Spinal cord (tissue), 10 donors: ENCODE data around the gene AOPEP. TPM values are rescaled to one million over a fixed set of nuclear protein-coding genes. Genes with fewer than 3 reads are reported as not detected.

ENCODE experiments used
- DNase-seq, 6 donors: peaks; one replicate each; pipeline versions ENCODE4 v3.0.0 to v3.0.0-alpha.2; 2013 to 2015; ENCODE audit warnings: low spot score in 6 of 6, low read depth in 4 of 6
- H3K27ac ChIP-seq: one replicate; pipeline ENCODE4 v1.5.1; 2013; ENCODE audit warnings: low read depth, low read length, control low read depth
- H3K27me3 ChIP-seq: one replicate; pipeline ENCODE4 v1.6.1; 2013; ENCODE audit warnings: low read length; ENCODE audit not compliant: control insufficient read depth, insufficient read depth
- H3K36me3 ChIP-seq: one replicate; pipeline ENCODE4 v1.6.1; 2013; ENCODE audit warnings: low read length; ENCODE audit not compliant: control insufficient read depth, insufficient read depth
- H3K4me1 ChIP-seq: one replicate; pipeline ENCODE4 v1.6.1; 2013; ENCODE audit warnings: low read length; ENCODE audit not compliant: control insufficient read depth, insufficient read depth
- H3K4me3 ChIP-seq: one replicate; pipeline ENCODE4 v1.5.1; 2013; ENCODE audit warnings: low read depth, low read length, control low read depth
- H3K9me3 ChIP-seq: one replicate; pipeline ENCODE4 v1.6.1; 2013; ENCODE audit warnings: low read length; ENCODE audit not compliant: control insufficient read depth, insufficient read depth
- WGBS: methylation state at CpG from one replicate; pipeline ENCODE4 v1.1.5; 2013; ENCODE audit warnings: missing lambda C conversion rate; ENCODE audit not compliant: insufficient coverage; 5-methylcytosine and 5-hydroxymethylcytosine counted together
- polyA plus RNA-seq, 2 donors: library from polyadenylated mRNA; unstranded; fragments of 120-200 nt; gene quantifications; one replicate each; pipeline ENCODE4 v1.2.1, GENCODE V29; 2013; ENCODE audit not compliant: insufficient read length in 2 of 2
- total RNA-seq, 2 donors: library from RNA; depleted of rRNA in 1 of 2; stranded (reverse); fragments of 120-200 nt in 1 of 2; fragments of >200 nt in 1 of 2; gene quantifications; one replicate each; pipeline versions ENCODE4 v1.2.3 to v1.2.4, GENCODE V29; 2013 to 2014
- donor health status: healthy.

Gene AOPEP
- total and polyA plus RNA-seq, 4 donors: 42.8 to 77.4 (median 56.3) TPM

DNA sequence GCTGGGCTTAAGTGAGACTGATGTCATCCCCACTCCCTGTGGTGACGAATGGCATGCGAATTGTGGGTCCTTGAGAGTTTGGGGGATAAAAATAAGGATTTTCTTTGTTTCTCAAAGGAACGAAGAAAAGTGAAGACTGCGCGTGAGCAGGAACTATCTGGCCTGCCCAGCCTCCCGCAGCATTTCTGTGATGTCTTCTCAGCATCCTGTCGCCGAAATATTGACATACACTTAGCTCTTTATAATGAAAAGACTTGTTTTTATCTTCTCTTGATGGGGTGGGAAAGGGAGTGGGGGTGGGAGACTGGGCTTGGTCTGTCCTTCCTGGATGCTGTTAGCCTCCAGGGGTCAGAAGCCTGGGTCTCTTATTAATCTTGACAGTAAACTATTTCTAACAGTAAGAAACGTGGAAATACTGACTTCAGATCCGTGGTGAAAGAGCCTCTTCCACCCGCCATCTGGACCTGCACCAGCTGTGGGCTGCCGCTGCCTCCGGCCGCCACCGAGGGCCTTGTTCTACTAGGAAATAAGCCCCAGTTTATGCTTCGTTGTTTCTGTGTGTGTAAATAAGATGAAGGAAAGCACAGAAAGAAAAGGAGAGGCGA, 351.4 kb downstream of the AOPEP start:
- H3K4me1 ChIP-seq: peaks cover 63% of the 10 kb centered on the region
- no peaks in the 10 kb centered on the region for H3K27me3 ChIP-seq
- H3K27ac ChIP-seq: peak overlapping the region; percentile 87
- H3K9me3 ChIP-seq: no peaks in the 10 kb centered on the region
- H3K4me3 ChIP-seq: no peak overlapping the region
- 68% methylated on average over 9 of the region's 17 CpGs for WGBS
- peaks cover 48% of the 10 kb centered on the region for H3K36me3 ChIP-seq
- no peak for DNase-seq

DNA sequence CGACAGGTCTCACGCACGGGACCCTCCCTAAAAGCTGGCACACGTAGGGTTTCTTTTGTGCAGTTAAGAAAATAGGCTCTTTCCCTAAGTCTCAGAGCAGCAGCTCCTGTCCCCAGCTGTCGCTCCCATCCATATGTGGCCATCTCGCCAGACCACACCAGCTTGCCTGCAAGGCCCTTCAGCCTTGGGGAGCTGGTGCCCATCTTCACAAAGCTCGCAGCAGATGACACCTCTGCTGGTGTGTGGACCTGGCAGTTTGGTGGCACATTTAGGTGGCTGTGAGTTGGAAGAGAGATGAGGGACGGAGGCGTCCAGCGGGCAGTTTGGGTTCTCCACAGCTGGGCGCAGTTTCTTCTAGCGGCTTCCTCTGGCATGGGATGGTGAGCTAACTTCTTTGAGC, 352.0 kb downstream of the AOPEP start:
- no peak for DNase-seq
- peak overlapping the region; percentile 87 for H3K27ac ChIP-seq
- 88% methylated on average over 8 of the region's 12 CpGs for WGBS
- H3K4me3 ChIP-seq: no peak overlapping the region
- no peaks in the 10 kb centered on the region for H3K27me3 ChIP-seq
- peaks cover 69% of the 10 kb centered on the region for H3K4me1 ChIP-seq
- H3K9me3 ChIP-seq: no peaks in the 10 kb centered on the region
- peaks cover 48% of the 10 kb centered on the region for H3K36me3 ChIP-seq

DNA sequence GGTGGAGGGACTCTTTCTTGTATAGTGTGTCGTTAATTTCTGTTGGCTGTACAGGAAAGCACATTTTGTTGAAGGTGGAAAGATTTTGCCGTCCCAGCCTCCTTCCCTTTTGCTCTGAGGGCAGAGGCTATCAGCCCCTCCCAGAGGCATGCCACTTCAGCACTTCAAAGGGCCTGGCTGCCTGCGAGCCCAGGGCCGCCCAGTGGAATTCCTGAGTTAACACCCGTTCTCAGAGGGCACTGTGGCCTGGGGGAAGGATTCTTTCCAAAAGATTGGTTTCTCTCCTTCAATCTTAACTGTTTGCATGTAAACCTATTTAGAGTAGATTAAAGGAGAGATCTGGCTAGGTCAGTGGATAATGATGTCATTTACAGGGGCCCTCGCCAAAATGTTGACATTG, 352.4 kb downstream of the AOPEP start:
- Histone ChIP-seq H3K36me3 (peaks cover 50% of the 10 kb centered on the region), H3K4me3 (no peak overlapping the region), H3K27ac (peak overlapping the region; percentile 87), H3K9me3 (no peaks in the 10 kb centered on the region), H3K27me3 (no peaks in the 10 kb centered on the region), H3K4me1 (peaks cover 70% of the 10 kb centered on the region)
- WGBS: 65% methylated on average over 2 of the region's 6 CpGs
- no peak for DNase-seq

DNA sequence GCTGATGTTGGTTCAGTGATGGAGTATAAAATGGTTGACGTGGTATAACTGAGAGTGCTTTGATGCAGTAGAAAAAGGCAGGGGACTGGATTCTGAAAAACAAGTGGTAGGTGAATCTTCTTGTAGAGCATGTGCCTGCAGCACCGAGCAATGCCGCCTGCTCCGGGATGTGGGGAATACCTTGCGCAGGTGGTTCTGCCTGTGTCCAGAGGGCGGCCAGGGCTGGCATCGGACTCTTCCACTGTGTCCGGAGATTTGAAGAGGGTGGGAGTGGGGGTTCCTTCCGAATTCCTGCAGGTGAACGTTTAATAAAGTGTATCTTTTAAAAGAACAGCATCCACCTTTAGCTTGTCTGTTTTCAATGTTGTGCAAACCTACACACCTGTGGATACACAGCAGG, 353.0 kb downstream of the AOPEP start:
- Histone ChIP-seq H3K9me3 (no peaks in the 10 kb centered on the region), H3K4me1 (peaks cover 71% of the 10 kb centered on the region), H3K27me3 (no peaks in the 10 kb centered on the region), H3K36me3 (peaks cover 53% of the 10 kb centered on the region), H3K4me3 (no peak overlapping the region), H3K27ac (peak overlapping the region; percentile 87)
- WGBS: 90% methylated on average over 6 of the region's 10 CpGs
- no peak for DNase-seq

DNA sequence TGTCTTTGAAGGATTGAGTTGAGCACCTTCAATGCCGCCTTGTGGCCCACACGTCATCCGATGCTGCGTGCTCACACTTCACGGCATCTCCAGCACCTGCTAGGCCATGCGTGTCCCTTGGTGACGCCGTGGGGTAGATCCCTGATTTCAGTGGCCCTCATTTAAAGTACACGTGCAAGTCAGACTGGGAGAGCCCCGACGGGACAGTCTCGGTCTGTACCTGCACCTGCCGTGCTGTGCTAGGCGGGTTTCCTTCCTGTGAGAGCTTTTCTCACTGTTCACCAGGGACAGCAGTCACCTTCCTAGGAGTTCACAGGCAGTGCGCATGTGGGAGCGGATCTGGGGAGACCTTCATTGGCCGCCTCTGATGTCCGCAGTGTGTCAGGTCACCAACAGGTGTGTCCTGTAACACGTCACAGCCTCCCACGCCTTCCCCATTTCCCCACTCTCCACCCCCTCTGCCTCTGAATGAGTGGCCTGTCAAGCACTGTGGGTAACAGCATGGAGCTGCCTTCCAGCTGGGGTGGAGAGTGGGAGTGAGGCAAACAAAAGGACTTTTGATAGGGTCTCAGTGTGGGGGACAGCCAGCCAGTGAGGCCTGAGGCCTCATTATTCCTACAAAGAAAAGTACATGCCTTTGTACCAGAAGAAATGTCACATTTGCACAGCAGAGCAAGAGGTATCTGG, 354.6 kb downstream of the AOPEP start:
- no peaks in the 10 kb centered on the region for H3K9me3 ChIP-seq
- WGBS: 81% methylated on average over 18 of the region's 20 CpGs
- DNase-seq: peak in 2 of 6 donors; percentile 59 to 76
- H3K4me1 ChIP-seq: peaks cover 84% of the 10 kb centered on the region
- H3K36me3 ChIP-seq: peaks cover 58% of the 10 kb centered on the region
- H3K27ac ChIP-seq: peak overlapping the region; percentile 79
- H3K4me3 ChIP-seq: no peak overlapping the region
- H3K27me3 ChIP-seq: no peaks in the 10 kb centered on the region

DNA sequence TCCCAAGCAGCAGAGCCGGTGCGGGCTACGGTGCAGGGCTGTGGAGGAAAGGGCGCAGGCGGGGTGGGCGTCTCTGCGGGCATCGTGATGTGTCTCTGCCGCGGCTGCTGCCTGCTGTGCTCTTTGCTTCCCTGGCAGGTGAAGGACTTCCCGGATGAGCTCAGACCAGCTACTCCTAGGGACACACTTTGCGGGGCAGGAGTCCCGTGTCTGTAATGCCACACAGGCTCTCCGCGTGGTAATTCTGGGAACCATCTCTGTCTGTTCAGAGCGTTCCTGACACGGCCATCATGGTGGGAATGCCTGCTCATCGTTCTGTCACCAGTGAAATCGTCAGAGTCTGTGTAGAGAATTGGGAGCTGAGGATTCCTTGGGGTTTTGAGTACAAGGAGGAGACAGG, 355.5 kb downstream of the AOPEP start:
- Histone ChIP-seq H3K9me3 (no peaks in the 10 kb centered on the region), H3K4me3 (no peak overlapping the region), H3K27me3 (no peaks in the 10 kb centered on the region), H3K36me3 (peaks cover 63% of the 10 kb centered on the region), H3K4me1 (peaks cover 88% of the 10 kb centered on the region), H3K27ac (peak overlapping the region; percentile 79)
- no peak for DNase-seq
- 73% methylated on average over 19 of the region's 19 CpGs for WGBS

DNA sequence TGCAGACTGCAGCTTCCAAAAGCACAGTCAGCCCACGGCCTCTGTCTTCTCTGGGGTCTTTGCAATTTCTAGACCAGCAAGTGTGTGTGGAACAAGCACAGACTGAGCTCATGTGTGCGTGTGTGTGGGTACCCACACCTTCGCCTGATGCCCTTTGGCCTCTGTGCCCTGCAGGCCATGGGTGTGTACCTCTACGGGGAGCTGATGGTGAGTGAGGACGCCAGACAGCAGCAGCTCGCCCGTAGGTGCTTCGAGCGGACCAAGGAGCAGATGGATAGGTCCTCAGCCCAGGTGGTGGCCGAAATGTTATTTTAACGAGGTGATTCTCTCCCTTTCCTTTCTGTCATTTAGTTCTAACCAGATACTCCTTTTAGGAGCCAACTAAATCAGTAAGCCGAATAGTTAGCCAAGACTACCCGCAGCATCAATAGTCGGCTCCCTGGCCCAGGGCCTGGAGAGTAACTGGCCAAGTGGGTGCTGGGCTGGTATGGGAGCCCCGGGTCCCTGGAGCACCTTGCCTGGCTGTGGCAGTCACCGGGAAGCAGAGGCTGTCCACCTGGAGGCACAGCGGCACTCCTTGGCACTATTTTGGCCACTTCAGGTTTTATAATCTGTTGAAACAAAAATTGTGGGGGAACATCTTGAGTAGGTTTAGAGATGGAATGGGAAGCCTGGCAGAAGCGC, 356.0 kb downstream of the AOPEP start:
- H3K36me3 ChIP-seq: peaks cover 60% of the 10 kb centered on the region
- H3K27ac ChIP-seq: peak overlapping the region; percentile 79
- no peaks in the 10 kb centered on the region for H3K27me3 ChIP-seq
- peaks cover 84% of the 10 kb centered on the region for H3K4me1 ChIP-seq
- DNase-seq: no peak
- H3K9me3 ChIP-seq: no peaks in the 10 kb centered on the region
- 92% methylated on average over 13 of the region's 18 CpGs for WGBS
- no peak overlapping the region for H3K4me3 ChIP-seq

DNA sequence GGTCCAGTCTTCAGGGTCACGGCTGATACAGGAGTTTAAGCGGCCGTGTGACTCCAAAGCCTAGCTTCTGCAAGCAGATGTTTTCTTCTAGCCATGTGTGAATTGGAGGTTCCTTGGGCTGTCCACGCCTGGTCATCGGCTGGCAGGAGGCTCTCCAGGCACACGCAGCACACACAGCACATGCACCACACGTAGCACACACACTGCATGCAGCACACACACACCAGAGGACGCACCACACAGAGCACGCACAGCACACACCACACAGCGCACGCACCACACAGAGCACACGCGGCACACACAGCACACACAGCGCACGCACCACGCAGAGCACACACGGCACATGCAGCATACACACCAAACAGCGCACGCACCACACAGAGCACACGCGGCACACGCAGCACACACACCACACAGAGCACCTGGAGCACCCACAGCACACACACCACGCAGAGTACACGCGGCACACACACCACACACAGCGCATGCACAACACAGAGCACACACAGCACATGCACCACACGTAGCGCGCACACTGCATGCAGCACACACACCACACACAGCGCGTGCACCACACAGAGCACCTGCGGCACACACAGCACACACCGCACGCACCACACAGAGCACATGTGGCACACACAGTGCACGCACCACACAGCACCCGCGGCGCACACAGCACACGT, 356.7 kb downstream of the AOPEP start:
- Histone ChIP-seq H3K36me3 (peaks cover 67% of the 10 kb centered on the region), H3K4me1 (peaks cover 80% of the 10 kb centered on the region), H3K27ac (peak overlapping the region; percentile 79), H3K27me3 (no peaks in the 10 kb centered on the region), H3K9me3 (no peaks in the 10 kb centered on the region), H3K4me3 (no peak overlapping the region)
- 95% methylated on average over 31 of the region's 39 CpGs for WGBS
- DNase-seq: no peak

DNA sequence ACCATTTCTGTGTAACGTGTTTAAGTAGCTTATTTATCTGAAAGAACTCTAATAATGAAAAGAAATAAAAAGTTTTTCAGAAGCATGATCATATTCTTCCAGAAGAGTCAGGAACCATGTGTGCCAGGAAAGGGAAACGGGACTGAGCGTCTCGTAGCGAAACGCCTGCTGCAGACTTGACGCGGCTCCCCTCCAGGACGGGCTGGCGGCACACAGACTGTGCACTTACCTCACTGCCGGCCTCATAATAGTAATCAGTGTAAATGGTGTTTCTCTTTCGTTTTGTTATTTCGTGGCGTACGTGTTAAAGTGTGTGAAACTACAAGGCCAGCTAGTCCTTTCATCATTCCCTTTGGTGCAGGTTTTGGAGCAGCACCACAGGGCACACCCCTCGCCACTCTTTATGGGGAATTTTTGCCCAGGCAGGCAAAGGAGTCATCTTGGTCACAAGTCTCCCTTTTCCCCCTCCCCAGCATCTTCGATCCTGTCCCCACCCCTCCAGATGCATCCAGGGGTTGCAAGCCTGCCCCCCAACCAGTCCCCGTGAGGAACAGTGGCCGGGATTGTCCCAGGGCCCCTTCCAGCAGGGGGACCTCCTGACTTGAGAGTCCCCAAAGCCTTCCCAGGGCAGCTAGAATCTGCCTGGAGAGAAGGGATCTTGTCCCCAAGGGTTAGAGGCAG, 357.9 kb downstream of the AOPEP start:
- Histone ChIP-seq H3K9me3 (no peaks in the 10 kb centered on the region), H3K36me3 (peaks cover 67% of the 10 kb centered on the region), H3K27me3 (no peaks in the 10 kb centered on the region), H3K4me1 (peaks cover 81% of the 10 kb centered on the region), H3K4me3 (no peak overlapping the region), H3K27ac (peak overlapping the region; percentile 79)
- no peak for DNase-seq
- WGBS: 83% methylated on average over 14 of the region's 19 CpGs
